ENCODE data around the gene EVI5. TPM values are rescaled to one million over a fixed set of nuclear protein-coding genes. Genes with fewer than 3 reads are reported as not detected.
"Not testable (repeated sequence)": the region's sequence is repeated elsewhere in the genome, so short reads cannot be mapped to it uniquely, and the experiment has no call there.

Gene EVI5
- total and polyA plus RNA-seq, 2 experiments from 2014 or later = 16.3 to 30.8 TPM

DNA sequence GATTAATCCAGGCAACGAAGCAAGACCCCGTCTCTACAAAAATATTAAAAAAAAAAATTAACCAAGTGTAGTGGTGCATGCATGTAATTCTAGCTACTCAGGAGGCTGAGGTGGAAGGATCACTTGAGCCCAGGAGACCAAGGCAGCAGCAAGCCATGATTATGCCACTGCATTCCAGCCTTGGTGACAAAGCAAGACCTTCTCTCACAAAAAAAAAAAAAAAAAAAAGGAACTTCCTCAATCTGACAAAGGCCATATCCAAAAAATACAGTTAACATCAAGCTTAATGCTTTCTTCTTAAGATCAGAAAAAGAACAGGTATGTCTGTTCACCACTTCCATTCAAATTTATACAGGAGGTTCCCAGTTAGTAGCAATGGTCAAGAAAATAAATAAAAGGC, 54.4 kb downstream of the EVI5 start:
- TF ChIP-seq, protein P1, sequence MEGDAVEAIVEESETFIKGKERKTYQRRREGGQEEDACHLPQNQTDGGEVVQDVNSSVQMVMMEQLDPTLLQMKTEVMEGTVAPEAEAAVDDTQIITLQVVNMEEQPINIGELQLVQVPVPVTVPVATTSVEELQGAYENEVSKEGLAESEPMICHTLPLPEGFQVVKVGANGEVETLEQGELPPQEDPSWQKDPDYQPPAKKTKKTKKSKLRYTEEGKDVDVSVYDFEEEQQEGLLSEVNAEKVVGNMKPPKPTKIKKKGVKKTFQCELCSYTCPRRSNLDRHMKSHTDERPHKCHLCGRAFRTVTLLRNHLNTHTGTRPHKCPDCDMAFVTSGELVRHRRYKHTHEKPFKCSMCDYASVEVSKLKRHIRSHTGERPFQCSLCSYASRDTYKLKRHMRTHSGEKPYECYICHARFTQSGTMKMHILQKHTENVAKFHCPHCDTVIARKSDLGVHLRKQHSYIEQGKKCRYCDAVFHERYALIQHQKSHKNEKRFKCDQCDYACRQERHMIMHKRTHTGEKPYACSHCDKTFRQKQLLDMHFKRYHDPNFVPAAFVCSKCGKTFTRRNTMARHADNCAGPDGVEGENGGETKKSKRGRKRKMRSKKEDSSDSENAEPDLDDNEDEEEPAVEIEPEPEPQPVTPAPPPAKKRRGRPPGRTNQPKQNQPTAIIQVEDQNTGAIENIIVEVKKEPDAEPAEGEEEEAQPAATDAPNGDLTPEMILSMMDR (IDR thresholded peaks at IDR 0.05; ENCODE audit: low read depth, low read length) = no peak
- peaks cover 5% of the 10 kb centered on the region for H3K36me3 ChIP-seq
- no peak overlapping the region for H3K27ac ChIP-seq
- no peak overlapping the region for H3K4me3 ChIP-seq
- no peaks in the 10 kb centered on the region for H3K4me1 ChIP-seq (ENCODE audit: low read depth)
- no peaks in the 10 kb centered on the region for H3K27me3 ChIP-seq
- no peaks in the 10 kb centered on the region for H3K9me3 ChIP-seq (ENCODE audit: low read depth)
- DNase-seq (ENCODE audit: low read depth in 1 of 2, low spot score in 1 of 2) = no peak

DNA sequence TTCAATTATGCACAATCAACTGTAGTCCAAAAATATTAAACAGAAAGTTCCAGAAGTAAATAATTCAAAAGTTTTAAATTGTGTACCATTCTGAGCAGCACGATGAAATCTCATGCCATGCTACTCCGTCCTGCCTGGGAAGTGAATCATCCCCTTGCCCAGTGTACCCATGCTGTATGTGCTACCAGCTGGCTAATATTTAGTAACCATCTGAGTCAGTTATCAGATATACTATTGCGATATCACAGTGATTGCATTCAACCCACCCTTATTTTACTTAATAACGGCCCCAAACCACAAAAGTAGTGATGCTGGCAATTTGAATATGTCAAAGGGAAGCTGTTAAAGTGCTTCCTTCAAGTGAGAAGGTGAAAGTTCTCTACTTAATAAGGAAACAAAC, 56.2 kb downstream of the EVI5 start:
- H3K27ac ChIP-seq = no peak overlapping the region
- H3K4me3 ChIP-seq = no peak overlapping the region
- no peaks in the 10 kb centered on the region for H3K27me3 ChIP-seq
- H3K4me1 ChIP-seq (ENCODE audit: low read depth) = no peaks in the 10 kb centered on the region
- TF ChIP-seq, protein P1 (IDR thresholded peaks at IDR 0.05; ENCODE audit: low read depth, low read length) = no peak
- peak in 1 of 2 donors; percentile 38 for DNase-seq (ENCODE audit: low read depth in 1 of 2, low spot score in 1 of 2)
- no peaks in the 10 kb centered on the region for H3K36me3 ChIP-seq
- no peaks in the 10 kb centered on the region for H3K9me3 ChIP-seq (ENCODE audit: low read depth)

DNA sequence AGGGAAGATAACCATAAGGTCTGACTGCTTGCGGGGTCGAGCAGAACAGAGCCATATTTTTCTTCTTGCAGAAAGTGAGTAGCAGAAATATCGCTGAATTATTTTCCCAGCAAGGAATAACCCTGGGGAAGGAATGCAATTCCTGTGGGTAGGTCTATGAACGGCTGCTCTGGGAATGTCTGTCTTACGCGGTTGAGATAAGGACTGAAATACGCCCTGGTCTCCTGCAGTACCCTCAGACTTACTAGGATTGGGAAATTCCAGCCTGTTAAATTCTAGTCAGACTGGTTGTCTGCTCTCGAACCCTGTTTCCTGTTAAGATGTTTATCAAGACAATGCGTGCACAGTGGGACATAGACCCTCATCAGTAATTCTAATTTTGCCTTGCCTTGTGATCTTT, 61.2 kb downstream of the EVI5 start:
- H3K27ac ChIP-seq; H3K36me3 ChIP-seq; H3K4me1 ChIP-seq (ENCODE audit: low read depth); H3K4me3 ChIP-seq; H3K9me3 ChIP-seq (ENCODE audit: low read depth); H3K27me3 ChIP-seq: not testable (repeated sequence)
- DNase-seq (ENCODE audit: low read depth in 1 of 2, low spot score in 1 of 2) = peak in 1 of 2 donors; percentile 87

DNA sequence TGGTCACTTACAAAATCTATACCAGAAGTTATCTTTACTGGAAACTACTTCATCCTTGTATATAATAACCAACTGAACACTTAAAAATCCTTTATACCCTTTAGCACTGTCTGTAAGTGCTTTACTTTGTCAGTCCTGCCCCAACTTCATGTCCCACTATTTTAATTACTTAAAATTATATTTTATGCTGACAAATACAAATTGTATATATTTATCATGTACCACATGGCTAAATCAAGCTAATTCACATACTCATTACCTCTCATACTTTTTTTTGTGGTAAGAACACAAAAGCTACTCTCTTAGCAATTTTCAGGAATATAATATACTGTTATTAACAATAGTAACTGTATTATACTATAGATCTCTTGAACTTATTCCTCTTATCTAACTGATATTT, 63.0 kb downstream of the EVI5 start:
- Histone ChIP-seq H3K36me3 (no peaks in the 10 kb centered on the region), H3K4me1 (ENCODE audit: low read depth) (no peaks in the 10 kb centered on the region), H3K4me3 (no peak overlapping the region), H3K27ac (no peak overlapping the region), H3K9me3 (ENCODE audit: low read depth) (no peaks in the 10 kb centered on the region), H3K27me3 (no peaks in the 10 kb centered on the region)
- TF ChIP-seq, protein P1 (IDR thresholded peaks at IDR 0.05; ENCODE audit: low read depth, low read length) = no peak
- DNase-seq (ENCODE audit: low read depth in 1 of 2, low spot score in 1 of 2) = no peak

DNA sequence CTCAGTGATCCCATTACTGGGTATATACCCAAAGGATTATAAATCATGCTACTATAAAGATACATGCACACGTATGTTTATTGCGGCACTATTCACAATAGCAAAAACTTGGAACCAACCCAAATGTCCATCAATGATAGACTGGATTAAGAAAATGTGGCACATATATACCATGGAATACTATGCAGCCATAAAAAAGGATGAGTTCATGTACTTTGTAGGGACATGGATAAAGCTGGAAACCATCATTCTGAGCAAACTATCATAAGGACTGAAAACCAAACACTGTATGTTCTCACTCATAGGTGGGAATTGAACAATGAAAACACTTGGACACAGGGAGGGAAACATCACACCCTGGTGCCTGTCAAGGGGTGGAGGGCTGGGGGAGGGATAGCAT, 63.8 kb downstream of the EVI5 start:
- not testable (repeated sequence) for DNase-seq (ENCODE audit: low read depth in 1 of 2, low spot score in 1 of 2); H3K27ac ChIP-seq; H3K4me1 ChIP-seq (ENCODE audit: low read depth); H3K4me3 ChIP-seq; H3K9me3 ChIP-seq (ENCODE audit: low read depth); H3K27me3 ChIP-seq; H3K36me3 ChIP-seq

DNA sequence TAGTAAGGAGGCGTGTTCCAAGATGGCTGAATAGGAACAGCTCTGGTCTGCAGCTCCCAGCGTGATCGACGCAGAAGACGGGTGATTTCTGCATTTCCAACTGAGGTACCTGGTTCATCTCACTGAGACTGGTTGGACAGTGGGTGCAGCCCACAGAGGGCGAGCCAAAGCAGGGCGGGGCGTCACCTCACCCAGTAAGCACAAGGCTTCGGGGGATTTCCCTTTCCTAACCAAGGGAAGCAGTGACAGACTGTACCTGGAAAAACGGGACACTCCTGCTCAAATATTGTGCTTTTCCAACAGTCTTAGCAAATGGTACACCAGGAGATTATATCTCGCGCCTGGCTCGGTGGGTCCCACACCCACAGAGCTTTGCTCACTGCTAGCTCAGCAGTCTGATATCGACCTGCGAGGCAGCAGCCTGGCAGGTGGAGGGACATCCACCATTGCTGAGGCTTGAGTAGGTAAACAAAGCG, 69.4 kb downstream of the EVI5 start:
- not testable (repeated sequence) for H3K27me3 ChIP-seq; H3K4me1 ChIP-seq (ENCODE audit: low read depth); H3K27ac ChIP-seq; H3K4me3 ChIP-seq; H3K9me3 ChIP-seq (ENCODE audit: low read depth); DNase-seq (ENCODE audit: low read depth in 1 of 2, low spot score in 1 of 2); H3K36me3 ChIP-seq

DNA sequence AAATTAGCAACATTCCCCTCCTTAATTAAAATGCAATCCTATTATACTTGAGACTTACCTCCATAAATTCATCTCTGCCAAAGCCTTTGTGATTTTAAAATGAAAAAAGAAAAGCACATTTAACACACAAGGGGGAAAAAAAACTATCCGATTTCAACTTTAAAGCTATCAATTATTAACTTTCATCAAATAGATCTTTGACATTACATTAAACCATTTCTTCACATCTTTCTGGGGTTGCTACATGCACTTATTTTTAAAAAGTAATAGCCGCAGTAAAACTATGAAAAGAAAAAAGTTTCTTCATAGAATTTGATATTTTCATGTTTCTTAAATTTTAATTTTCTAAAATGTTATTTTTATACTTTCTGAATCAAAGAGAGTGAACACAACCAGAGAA, 71.0 kb downstream of the EVI5 start:
- Histone ChIP-seq H3K36me3 (no peaks in the 10 kb centered on the region), H3K27ac (no peak overlapping the region), H3K27me3 (no peaks in the 10 kb centered on the region), H3K4me1 (ENCODE audit: low read depth) (no peaks in the 10 kb centered on the region), H3K9me3 (ENCODE audit: low read depth) (no peaks in the 10 kb centered on the region), H3K4me3 (no peak overlapping the region)
- no peak for DNase-seq (ENCODE audit: low read depth in 1 of 2, low spot score in 1 of 2)
- TF ChIP-seq, protein P1 (IDR thresholded peaks at IDR 0.05; ENCODE audit: low read depth, low read length) = no peak
